Activated CD8-positive, alpha-beta memory T cell treated with anti-CD3 and anti-CD28 coated beads, Interleukin-2, amount 50 U/mL, for 48 hours (primary cell): ENCODE data around the gene FOXN1.
A peak's percentile ranks its signal among the peaks of the same experiment; 100 is the strongest.
"Not testable (repeated sequence)": the region's sequence is repeated elsewhere in the genome, so short reads cannot be mapped to it uniquely, and the experiment has no call there.

ENCODE experiments used
- DNase-seq: peaks from one replicate; pipeline ENCODE4 v3.0.0-alpha.2; 2020

FOXN1 gene

GRCh38 chr17:28549236-28550132 is 43.3 kb downstream of the FOXN1 start:
- peak; percentile 70 for DNase-seq

- DNase-seq: no peak
Observed at GRCh38 chr17:28550858-28551257, 44.7 kb downstream of the FOXN1 start.

- no peak for DNase-seq
Observed at GRCh38 chr17:28551421-28552175, 45.5 kb downstream of the FOXN1 start.

GRCh38 chr17:28552176-28552999 is 46.2 kb downstream of the FOXN1 start, which contains the start of gene UNC119:
Gene UNC119, minus strand, starts transcription at chr17:28552624. Its CDS starts 67 bp downstream, at chr17:28552557.
- DNase-seq: peak; percentile 90

GRCh38 chr17:28553000-28553505 is 46.9 kb downstream of the FOXN1 start:
- no peak for DNase-seq

- no peak for DNase-seq
Observed at GRCh38 chr17:28554565-28554964, 48.4 kb downstream of the FOXN1 start.

GRCh38 chr17:28555022-28555421 is 48.9 kb downstream of the FOXN1 start:
- no peak for DNase-seq

- DNase-seq: no peak
Observed at GRCh38 chr17:28563475-28563874, 57.3 kb downstream of the FOXN1 start.

- no peak for DNase-seq
Observed at GRCh38 chr17:28567604-28568003, 61.5 kb downstream of the FOXN1 start.

GRCh38 chr17:28569446-28569845 is 63.3 kb downstream of the FOXN1 start:
- no peak for DNase-seq

- peak; percentile 78 for DNase-seq
Observed at GRCh38 chr17:28570716-28571360, 64.7 kb downstream of the FOXN1 start.

- DNase-seq: peak; percentile 95
Observed at GRCh38 chr17:28571361-28572122, 65.4 kb downstream of the FOXN1 start, which contains the start of gene PIGS. Gene PIGS, minus strand, starts transcription at chr17:28571524. Its CDS starts 28 bp downstream, at chr17:28571496.

- DNase-seq: no peak
Observed at GRCh38 chr17:28572259-28573039, 66.3 kb downstream of the FOXN1 start.

GRCh38 chr17:28573040-28573380 is 66.9 kb downstream of the FOXN1 start:
- DNase-seq: no peak

GRCh38 chr17:28573521-28573920 is 67.4 kb downstream of the FOXN1 start:
- no peak for DNase-seq

- DNase-seq: no peak
Observed at GRCh38 chr17:28573966-28574480, 67.9 kb downstream of the FOXN1 start.

GRCh38 chr17:28574526-28574925 is 68.4 kb downstream of the FOXN1 start:
- no peak for DNase-seq

- DNase-seq: no peak
Observed at GRCh38 chr17:28575126-28575795, 69.1 kb downstream of the FOXN1 start.

GRCh38 chr17:28576016-28576415 is 69.9 kb downstream of the FOXN1 start:
- DNase-seq: not testable (repeated sequence)
